ENCODE measurements around the gene CACNA2D3. TPM values are rescaled to one million over a fixed set of nuclear protein-coding genes. Genes with fewer than 3 reads are reported as not detected.
A peak's percentile ranks its signal among the peaks of the same experiment; 100 is the strongest.

The CACNA2D3 gene
- total and polyA plus RNA-seq, 12 donors: 0.51 to 43.5 (median 19.3) TPM

GRCh38 chr3:54858093-54858785 lies 735.9 kb downstream of the CACNA2D3 start:
- DNase-seq (no peak), ATAC-seq (no peak)
- peaks cover 0 to 33% (median 8%) of the 10 kb centered on the region in 9 donors for H3K4me1 ChIP-seq
- no peaks in the 10 kb centered on the region for H3K27me3 ChIP-seq
- H3K4me3 ChIP-seq: no peak overlapping the region
- no peak for TF ChIP-seq CTCF (IDR thresholded peaks at IDR 0.05)
- no peaks in the 10 kb centered on the region for H3K36me3 ChIP-seq
- H3K9me3 ChIP-seq: no peaks in the 10 kb centered on the region
- intact Hi-C loops (cut with DNase I): loop anchor here in 8 of 10 donors (5.0 to 10.0 kb wide), 8 partner anchors 317 to 1397 kb away; no protein-coding TSS in a partner anchor
- 38 to 62% methylated on average over 4 of the region's 4 CpGs for WGBS, 2 donors
- no peak overlapping the region for H3K27ac ChIP-seq

DNA sequence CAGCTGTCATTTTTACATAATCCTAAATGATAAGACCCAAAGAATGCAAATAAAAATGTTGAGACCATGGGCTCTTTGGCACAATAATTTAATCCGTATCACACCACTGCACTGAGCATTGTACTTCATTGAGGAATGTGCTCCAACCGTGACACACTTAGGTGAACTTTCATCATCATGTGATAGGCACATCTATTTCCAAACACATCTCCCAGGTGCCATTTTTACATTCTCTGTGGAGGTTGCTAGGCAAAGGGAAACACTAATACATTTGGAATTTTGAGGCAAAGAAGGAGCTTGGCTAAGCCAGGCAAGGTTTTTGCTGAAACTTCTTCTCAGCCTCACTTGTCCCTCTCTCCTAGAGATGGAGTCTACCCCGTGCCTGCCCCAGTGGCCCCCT lies 736.8 kb downstream of the CACNA2D3 start:
- H3K4me3 ChIP-seq: no peak overlapping the region
- DNase-seq (no peak), ATAC-seq (no peak)
- WGBS, 2 donors: 56 to 60% methylated on average over 3 of the region's 3 CpGs
- no peak for TF ChIP-seq CTCF (IDR thresholded peaks at IDR 0.05)
- no peaks in the 10 kb centered on the region for H3K9me3 ChIP-seq
- no peaks in the 10 kb centered on the region for H3K36me3 ChIP-seq
- H3K27ac ChIP-seq: no peak overlapping the region
- intact Hi-C loops (cut with DNase I): loop anchor here in 8 of 10 donors (5.0 to 10.0 kb wide), 8 partner anchors 316 to 1396 kb away; no protein-coding TSS in a partner anchor
- H3K4me1 ChIP-seq: peaks cover 0 to 33% (median 8%) of the 10 kb centered on the region in 9 donors
- no peaks in the 10 kb centered on the region for H3K27me3 ChIP-seq

GRCh38 chr3:54861248-54862067 lies 739.1 kb downstream of the CACNA2D3 start:
- no peaks in the 10 kb centered on the region for H3K36me3 ChIP-seq
- 57 to 58% methylated on average over 9 of the region's 9 CpGs for WGBS, 2 donors
- ATAC-seq: peak; percentile 51 to 77 (median 66)
- TF ChIP-seq CTCF (IDR thresholded peaks at IDR 0.05): no peak
- DNase-seq: no peak
- peaks cover 0 to 33% (median 8%) of the 10 kb centered on the region in 9 donors for H3K4me1 ChIP-seq
- intact Hi-C loops (cut with DNase I): loop anchor here in 1 of 10 donors (10.0 kb wide), 2 partner anchors 153 to 623 kb away; partner anchors contain the start of gene WNT5A
- no peaks in the 10 kb centered on the region for H3K27me3 ChIP-seq
- no peaks in the 10 kb centered on the region for H3K9me3 ChIP-seq
- H3K4me3 ChIP-seq: no peak overlapping the region
- peak overlapping the region in 5 of 10 donors; percentile 21 to 65 (median 27) for H3K27ac ChIP-seq

GRCh38 chr3:54862526-54862925 lies 740.2 kb downstream of the CACNA2D3 start:
- no peak for ATAC-seq
- Histone ChIP-seq H3K27me3 (no peaks in the 10 kb centered on the region), H3K4me3 (no peak overlapping the region), H3K4me1 (peaks cover 0 to 33% (median 8%) of the 10 kb centered on the region in 9 donors), H3K27ac (no peak overlapping the region), H3K9me3 (no peaks in the 10 kb centered on the region), H3K36me3 (no peaks in the 10 kb centered on the region)
- DNase-seq: no peak
- 75 to 82% methylated on average over 5 of the region's 5 CpGs for WGBS, 2 donors
- intact Hi-C loops (cut with DNase I): loop anchor here in 1 of 10 donors (10.0 kb wide), 2 partner anchors 152 to 622 kb away; partner anchors contain the start of gene WNT5A
- no peak for TF ChIP-seq CTCF (IDR thresholded peaks at IDR 0.05)
